GM12891 (cell line): Measurements from ENCODE around the gene MYO7B.

ENCODE experiments used
- POLR2A ChIP-seq: IDR thresholded peaks from 2 replicates; pipeline ENCODE4 v1.6.1; 2011; ENCODE audit warnings: low read depth, low read length, control low read depth
- TAF1 ChIP-seq: IDR thresholded peaks from 2 replicates; pipeline ENCODE4 v1.6.1; 2011; ENCODE audit warnings: low read depth, low read length, control low read depth

DNA sequence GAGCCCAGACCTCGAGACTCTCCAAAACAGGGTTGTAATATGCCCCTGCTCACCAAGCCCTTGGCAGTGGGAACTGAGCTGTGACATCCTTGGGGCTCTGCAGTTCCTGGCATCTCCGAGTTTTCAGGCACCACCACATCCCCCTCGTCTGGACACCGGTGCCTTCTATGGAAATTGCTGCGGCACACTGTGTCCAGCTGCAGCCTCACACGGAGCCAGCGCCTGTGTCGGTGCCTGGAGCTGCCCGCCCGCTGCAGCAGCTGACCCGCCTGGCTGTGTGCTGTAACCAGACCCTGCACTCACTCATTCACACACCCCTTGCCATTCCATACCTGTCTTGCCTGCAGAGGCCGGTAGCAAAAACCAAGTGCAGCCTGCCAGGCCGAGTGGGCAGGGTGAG, 21.0 kb upstream of the MYO7B start:
- TF ChIP-seq TAF1: no peak
- no peak for TF ChIP-seq POLR2A
